Large intestine (tissue), 3 donors: ENCODE data around the gene CUL9. TPM values are rescaled to one million over a fixed set of nuclear protein-coding genes. Genes with fewer than 3 reads are reported as not detected.
A peak's percentile ranks its signal among the peaks of the same experiment; 100 is the strongest.

Experiments used
- DNase-seq, 2 donors: peaks; one replicate each; pipeline versions ENCODE4 v3.0.0 to v3.0.0-alpha.2; 2013
- H3K27ac ChIP-seq: one replicate; pipeline ENCODE4 v1.5.1; 2013; ENCODE audit warnings: low read length
- H3K27me3 ChIP-seq: 2 replicates; pipeline ENCODE4 v1.6.1; 2013; ENCODE audit warnings: low read length; ENCODE audit not compliant: control insufficient read depth, insufficient read depth
- H3K36me3 ChIP-seq: 2 replicates; pipeline ENCODE4 v1.6.1; 2013; ENCODE audit warnings: low read length; ENCODE audit not compliant: control insufficient read depth, insufficient read depth
- H3K4me1 ChIP-seq: one replicate; pipeline ENCODE4 v1.6.1; 2013; ENCODE audit warnings: low read length; ENCODE audit not compliant: control insufficient read depth, insufficient read depth
- H3K4me3 ChIP-seq: one replicate; pipeline ENCODE4 v1.5.1; 2013; ENCODE audit warnings: low read length
- H3K9me3 ChIP-seq: one replicate; pipeline ENCODE4 v1.6.1; 2013; ENCODE audit warnings: mild to moderate bottlenecking, low read depth, low read length, moderate library complexity; ENCODE audit not compliant: control insufficient read depth
- WGBS: methylation state at CpG from one replicate; pipeline ENCODE4 v1.1.5; 2013; ENCODE audit warnings: low lambda C conversion rate; ENCODE audit not compliant: insufficient coverage; 5-methylcytosine and 5-hydroxymethylcytosine counted together
- polyA plus RNA-seq: library from polyadenylated mRNA; unstranded; fragments of 120-200 nt; gene quantifications from one replicate; pipeline ENCODE4 v1.2.1, GENCODE V29; 2013

Gene CUL9
- polyA plus RNA-seq, 1 donor = 42.5 TPM

DNA sequence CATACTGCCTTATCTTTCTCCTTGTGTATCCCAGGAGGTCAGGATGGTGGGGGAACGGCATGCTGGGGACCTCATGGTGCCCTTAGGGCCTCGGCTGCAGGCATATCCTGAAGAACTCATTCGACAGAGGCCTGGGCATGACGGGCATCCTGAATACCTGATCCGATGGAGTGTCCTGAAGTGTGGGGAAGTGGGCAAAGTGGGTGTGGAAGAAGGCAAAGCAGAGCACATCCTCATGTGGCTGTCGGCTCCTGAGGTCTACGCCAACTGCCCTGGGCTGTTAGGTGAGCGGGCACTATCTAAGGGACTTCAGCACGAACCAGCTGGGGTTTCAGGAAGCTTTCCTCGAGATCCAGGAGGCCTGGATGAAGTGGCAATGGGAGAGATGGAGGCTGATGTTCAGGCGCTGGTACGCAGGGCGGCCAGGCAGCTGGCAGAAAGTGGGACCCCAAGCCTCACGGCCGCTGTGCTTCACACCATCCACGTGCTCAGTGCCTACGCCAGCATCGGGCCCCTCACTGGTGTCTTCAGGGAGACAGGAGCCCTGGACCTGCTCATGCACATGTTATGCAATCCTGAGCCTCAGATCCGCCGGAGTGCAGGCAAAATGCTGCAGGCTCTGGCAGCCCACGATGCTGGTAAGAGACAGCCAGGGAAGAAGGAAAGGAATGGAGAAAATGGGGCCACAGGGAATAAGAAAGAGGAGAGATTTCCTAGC is 2.4 kb downstream of the CUL9 start:
- Histone ChIP-seq H3K27ac (no peak overlapping the region), H3K36me3 (peaks cover 44% of the 10 kb centered on the region), H3K4me1 (peaks cover 9% of the 10 kb centered on the region), H3K27me3 (no peaks in the 10 kb centered on the region), H3K9me3 (no peaks in the 10 kb centered on the region), H3K4me3 (no peak overlapping the region)
- WGBS = 83% methylated on average over 1 of the region's 21 CpGs
- DNase-seq = no peak

DNA sequence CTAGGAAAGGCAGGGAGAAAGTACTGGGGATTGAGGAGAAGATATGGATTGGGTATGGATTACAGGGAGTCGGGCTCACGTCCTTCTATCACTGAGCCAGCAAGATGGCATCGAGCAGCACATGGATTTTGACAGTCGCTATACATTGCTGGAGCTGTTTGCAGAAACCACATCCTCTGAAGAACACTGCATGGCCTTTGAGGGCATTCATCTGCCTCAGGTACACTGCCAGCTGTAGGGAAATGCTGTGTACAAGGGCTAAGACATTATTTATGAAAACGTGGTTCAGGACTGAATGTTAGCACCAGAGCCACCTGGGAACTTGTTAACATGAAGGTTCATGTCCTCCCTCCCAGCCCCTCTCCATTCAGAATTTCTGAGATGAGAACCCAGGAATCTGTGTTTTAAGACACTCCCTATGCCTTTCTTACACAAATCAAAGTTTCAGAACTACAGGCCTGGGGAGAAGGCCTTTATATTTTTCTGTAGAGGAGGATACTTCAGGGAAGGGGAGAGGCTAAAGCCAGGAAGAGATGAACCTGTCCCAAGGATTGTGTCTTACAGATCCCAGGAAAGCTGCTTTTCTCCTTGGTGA is 3.5 kb downstream of the CUL9 start:
- no peak overlapping the region for H3K4me3 ChIP-seq
- WGBS = 80% methylated on average over 1 of the region's 5 CpGs
- no peak overlapping the region for H3K27ac ChIP-seq
- H3K9me3 ChIP-seq = no peaks in the 10 kb centered on the region
- DNase-seq = no peak
- no peaks in the 10 kb centered on the region for H3K27me3 ChIP-seq
- peaks cover 39% of the 10 kb centered on the region for H3K36me3 ChIP-seq
- H3K4me1 ChIP-seq = peaks cover 18% of the 10 kb centered on the region

DNA sequence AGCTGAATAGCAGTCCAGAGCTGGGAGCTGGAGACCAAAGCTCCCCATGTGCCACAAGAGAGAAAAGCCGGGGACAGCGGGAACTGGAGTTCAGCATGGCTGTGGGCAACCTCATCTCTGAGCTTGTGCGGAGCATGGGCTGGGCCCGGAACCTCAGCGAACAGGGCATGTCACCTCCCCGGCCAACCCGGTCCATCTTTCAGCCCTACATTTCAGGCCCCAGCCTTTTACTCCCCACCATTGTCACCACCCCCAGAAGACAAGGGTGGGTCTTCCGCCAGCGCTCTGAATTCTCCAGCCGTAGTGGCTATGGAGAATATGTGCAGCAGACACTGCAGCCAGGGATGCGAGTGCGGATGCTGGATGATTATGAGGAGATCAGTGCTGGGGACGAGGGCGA is 4.0 kb downstream of the CUL9 start:
- Histone ChIP-seq H3K27me3 (no peaks in the 10 kb centered on the region), H3K36me3 (peaks cover 39% of the 10 kb centered on the region), H3K4me1 (peaks cover 20% of the 10 kb centered on the region), H3K27ac (no peak overlapping the region), H3K9me3 (no peaks in the 10 kb centered on the region), H3K4me3 (no peak overlapping the region)
- no peak for DNase-seq
- no CpG with 5 or more reads among the region's 14 CpGs for WGBS

DNA sequence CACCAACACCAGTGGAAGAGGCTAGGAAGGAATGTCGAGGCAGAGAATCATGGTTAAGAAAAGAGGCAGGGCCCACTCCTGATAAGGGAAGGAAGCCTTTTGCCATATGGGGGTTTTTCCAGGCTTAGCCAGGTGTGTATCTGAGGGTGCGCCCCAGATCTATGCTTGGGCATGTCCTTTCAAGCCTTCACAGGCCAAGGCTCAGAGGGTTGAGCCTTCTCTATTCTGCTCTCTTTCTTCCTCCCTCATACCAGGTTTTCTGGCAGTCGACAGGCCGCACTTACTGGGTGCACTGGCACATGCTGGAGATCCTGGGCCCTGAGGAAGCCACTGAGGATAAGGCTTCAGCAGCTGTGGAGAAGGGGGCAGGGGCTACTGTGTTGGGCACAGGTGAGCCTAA is 4.7 kb downstream of the CUL9 start:
- Histone ChIP-seq H3K4me3 (no peak overlapping the region), H3K27me3 (no peaks in the 10 kb centered on the region), H3K36me3 (peaks cover 39% of the 10 kb centered on the region), H3K27ac (no peak overlapping the region), H3K9me3 (no peaks in the 10 kb centered on the region), H3K4me1 (peaks cover 20% of the 10 kb centered on the region)
- no CpG with 5 or more reads among the region's 4 CpGs for WGBS
- DNase-seq = no peak

DNA sequence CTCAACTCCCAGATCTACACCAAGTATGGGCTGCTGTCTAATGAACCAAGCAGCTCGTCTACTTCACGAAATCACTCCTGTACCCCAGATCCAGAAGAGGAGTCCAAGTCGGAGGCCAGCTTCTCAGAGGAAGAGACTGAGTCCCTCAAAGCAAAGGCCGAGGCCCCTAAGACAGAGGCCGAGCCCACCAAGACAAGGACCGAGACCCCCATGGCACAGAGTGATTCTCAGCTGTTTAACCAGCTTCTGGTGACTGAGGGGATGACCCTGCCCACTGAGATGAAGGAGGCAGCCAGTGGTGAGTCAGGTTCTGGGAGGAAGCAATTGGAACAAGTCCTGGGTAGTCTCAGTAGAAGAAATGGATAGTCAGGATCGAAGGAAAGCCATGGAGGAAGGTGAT is 5.8 kb downstream of the CUL9 start:
- WGBS = no CpG with 5 or more reads among the region's 7 CpGs
- Histone ChIP-seq H3K4me3 (no peak overlapping the region), H3K27me3 (no peaks in the 10 kb centered on the region), H3K4me1 (peaks cover 17% of the 10 kb centered on the region), H3K27ac (no peak overlapping the region), H3K9me3 (no peaks in the 10 kb centered on the region), H3K36me3 (peaks cover 48% of the 10 kb centered on the region)
- no peak for DNase-seq

DNA sequence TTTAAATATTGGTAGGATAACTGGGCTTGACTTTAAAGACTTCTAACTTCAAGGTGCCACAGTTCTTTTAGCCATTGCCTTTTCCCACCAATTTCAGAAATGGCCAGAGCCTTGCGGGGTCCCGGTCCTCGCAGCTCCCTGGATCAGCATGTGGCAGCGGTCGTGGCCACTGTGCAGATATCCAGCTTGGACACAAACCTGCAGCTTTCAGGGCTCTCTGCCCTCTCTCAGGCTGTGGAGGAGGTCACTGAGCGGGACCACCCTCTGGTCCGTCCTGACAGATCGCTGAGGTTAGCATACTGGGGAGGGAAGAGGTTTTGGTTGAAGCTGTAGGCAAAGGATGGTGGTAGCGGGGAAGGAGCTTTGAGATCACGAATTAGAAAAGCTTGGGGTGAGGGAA is 6.4 kb downstream of the CUL9 start:
- Histone ChIP-seq H3K27me3 (no peaks in the 10 kb centered on the region), H3K36me3 (peaks cover 54% of the 10 kb centered on the region), H3K27ac (no peak overlapping the region), H3K9me3 (no peaks in the 10 kb centered on the region), H3K4me1 (peaks cover 11% of the 10 kb centered on the region), H3K4me3 (no peak overlapping the region)
- DNase-seq = no peak
- WGBS = 93% methylated on average over 3 of the region's 10 CpGs

DNA sequence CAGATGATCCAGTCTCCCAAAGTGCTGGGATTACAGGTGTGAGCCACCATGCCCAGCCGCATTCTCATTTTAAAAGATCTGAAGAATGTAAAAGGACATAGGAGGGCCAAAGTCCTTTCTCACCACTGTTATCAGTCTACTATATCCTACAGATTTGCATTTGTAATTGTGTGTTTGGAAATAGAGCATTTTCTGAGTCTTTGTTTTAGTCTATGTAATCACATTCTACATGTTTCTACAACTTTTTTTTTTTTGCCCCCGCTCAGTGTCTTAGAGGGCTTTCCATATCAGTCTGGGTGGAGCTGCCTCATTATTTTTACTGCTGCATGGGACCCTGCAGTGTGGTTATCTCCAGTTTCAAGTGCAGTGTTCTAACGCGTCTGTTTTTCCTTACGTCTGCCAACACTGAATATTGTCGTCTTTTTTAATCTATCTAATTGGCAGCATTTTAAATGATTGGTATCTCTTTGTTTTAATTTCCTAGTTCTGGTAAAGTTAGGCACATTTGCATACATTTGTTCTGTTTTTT is 7.8 kb downstream of the CUL9 start:
- DNase-seq = peak; percentile 45 to 78
- WGBS = no CpG with 5 or more reads among the region's 6 CpGs
- no peaks in the 10 kb centered on the region for H3K27me3 ChIP-seq
- H3K4me3 ChIP-seq = no peak overlapping the region
- peak overlapping the region; percentile 73 for H3K27ac ChIP-seq
- peaks cover 53% of the 10 kb centered on the region for H3K36me3 ChIP-seq
- peaks cover 10% of the 10 kb centered on the region for H3K4me1 ChIP-seq
- H3K9me3 ChIP-seq = no peaks in the 10 kb centered on the region

DNA sequence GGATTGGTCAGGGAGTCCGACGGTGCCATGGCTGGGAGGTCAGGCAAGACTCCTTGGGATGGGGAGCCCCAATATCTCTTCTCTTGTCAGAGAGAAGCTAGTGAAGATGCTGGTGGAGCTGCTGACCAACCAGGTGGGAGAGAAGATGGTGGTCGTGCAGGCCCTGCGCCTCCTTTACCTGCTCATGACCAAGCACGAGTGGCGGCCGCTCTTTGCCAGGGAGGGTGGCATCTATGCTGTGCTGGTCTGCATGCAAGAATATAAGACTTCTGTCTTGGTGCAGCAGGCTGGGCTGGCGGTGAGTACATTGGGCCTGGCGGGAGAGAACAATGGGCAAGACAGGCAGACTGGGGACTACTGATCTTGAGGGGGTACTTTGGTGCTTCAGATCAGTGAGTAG is 10.9 kb downstream of the CUL9 start:
- WGBS = 100% methylated on average over 1 of the region's 9 CpGs
- no peak for DNase-seq
- Histone ChIP-seq H3K9me3 (no peaks in the 10 kb centered on the region), H3K27ac (no peak overlapping the region), H3K4me1 (peaks cover 10% of the 10 kb centered on the region), H3K27me3 (no peaks in the 10 kb centered on the region), H3K4me3 (no peak overlapping the region), H3K36me3 (peaks cover 53% of the 10 kb centered on the region)

DNA sequence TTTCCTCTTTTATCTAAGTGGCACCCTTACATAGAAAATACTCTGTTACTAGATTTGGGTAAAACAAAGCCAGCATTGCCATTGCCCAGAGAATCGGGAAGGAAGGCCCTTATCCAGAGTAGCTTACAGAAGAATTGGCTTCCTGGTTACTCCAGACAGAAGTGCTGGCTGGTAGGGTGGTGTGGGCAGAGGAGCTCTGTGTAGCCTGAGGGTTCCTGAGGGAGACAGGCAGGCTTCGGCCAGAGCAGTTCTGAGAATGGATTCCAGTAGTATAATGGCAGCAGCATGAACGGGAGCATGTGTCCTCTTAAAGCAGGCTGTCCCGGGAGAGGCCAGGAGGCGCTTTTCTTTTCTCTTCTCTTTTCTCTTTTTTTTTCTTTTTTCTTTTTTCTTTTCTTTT is 11.9 kb downstream of the CUL9 start:
- H3K4me3 ChIP-seq = no peak overlapping the region
- H3K27ac ChIP-seq = no peak overlapping the region
- H3K4me1 ChIP-seq = peaks cover 10% of the 10 kb centered on the region
- H3K9me3 ChIP-seq = no peaks in the 10 kb centered on the region
- DNase-seq = no peak
- 83% methylated on average over 2 of the region's 5 CpGs for WGBS
- peaks cover 49% of the 10 kb centered on the region for H3K36me3 ChIP-seq
- H3K27me3 ChIP-seq = no peaks in the 10 kb centered on the region

DNA sequence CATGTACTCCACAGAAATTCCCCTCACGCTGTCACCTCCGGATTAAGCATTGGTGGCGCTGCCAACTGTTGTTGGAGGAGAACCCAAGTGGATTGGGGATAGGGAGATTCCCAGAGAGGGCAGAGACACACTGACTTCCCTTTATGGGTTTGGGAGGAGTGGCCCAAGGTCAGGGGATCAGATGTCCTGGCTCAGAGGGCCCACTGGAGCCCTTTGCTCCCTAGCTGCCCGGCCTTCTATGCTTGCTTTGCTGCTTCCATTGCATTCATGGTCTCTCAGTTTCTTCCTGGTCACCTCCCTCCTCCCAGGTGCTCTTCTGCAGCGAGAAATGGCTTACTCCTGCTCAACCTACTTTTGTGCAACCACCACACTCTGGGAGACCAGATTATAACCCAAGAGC is 14.3 kb downstream of the CUL9 start:
- Histone ChIP-seq H3K27ac (no peak overlapping the region), H3K9me3 (no peaks in the 10 kb centered on the region), H3K27me3 (no peaks in the 10 kb centered on the region), H3K36me3 (peaks cover 68% of the 10 kb centered on the region), H3K4me3 (no peak overlapping the region), H3K4me1 (no peaks in the 10 kb centered on the region)
- no peak for DNase-seq
- WGBS = 40% methylated on average over 1 of the region's 5 CpGs

DNA sequence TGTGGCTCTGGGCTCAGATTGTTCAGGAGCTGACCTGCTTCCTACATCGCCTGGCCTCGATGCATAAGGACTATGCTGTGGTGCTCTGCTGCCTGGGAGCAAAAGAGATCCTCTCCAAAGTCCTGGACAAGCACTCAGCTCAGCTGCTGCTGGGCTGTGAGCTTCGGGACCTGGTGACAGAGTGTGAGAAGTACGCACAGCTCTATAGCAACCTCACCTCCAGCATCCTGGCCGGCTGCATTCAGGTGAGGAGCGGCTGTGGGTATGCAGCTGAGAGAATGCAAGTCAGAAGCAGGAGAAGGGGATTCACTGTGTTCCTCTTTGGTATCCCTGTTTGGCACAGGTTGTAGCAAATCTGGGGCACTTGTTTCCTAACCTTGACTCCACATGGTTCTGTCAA is 17.9 kb downstream of the CUL9 start:
- Histone ChIP-seq H3K4me1 (peaks cover under 1% of the 10 kb centered on the region), H3K27ac (no peak overlapping the region), H3K4me3 (no peak overlapping the region), H3K27me3 (no peaks in the 10 kb centered on the region), H3K36me3 (peaks cover 56% of the 10 kb centered on the region), H3K9me3 (no peaks in the 10 kb centered on the region)
- no peak for DNase-seq
- WGBS = no CpG with 5 or more reads among the region's 6 CpGs
